Activated T-helper 1 cell treated with anti-CD3 and anti-CD28 coated beads, Interleukin-12 subunit alpha, Interleukin-12 subunit beta, Interleukin-2, Interleukin-4 antibody, amounts not matched to agents 30 ng/mL and 10 ng/mL and 1 ng/mL, durations not matched to agents 14 hours and 24 hours and 36 hours (primary cell): ENCODE results near the gene ISX. TPM values are rescaled to one million over a fixed set of nuclear protein-coding genes. Genes with fewer than 3 reads are reported as not detected.

Experiments used
- DNase-seq: peaks from one replicate; pipeline ENCODE4 v3.0.0; 2021; ENCODE audit warnings: low spot score
- H3K27ac Mint-ChIP-seq: one replicate; pipeline ENCODE4 v1.8.0; 2021; ENCODE audit warnings: mild to moderate bottlenecking, mixed read lengths
- H3K27me3 Mint-ChIP-seq: one replicate; pipeline ENCODE4 v1.8.0; 2022; ENCODE audit warnings: mild to moderate bottlenecking, moderate library complexity, mixed read lengths; ENCODE audit not compliant: insufficient read depth
- H3K36me3 Mint-ChIP-seq: one replicate; pipeline ENCODE4 v1.8.0; 2021; ENCODE audit warnings: low read depth, mixed read lengths
- H3K4me1 Mint-ChIP-seq: one replicate; pipeline ENCODE4 v1.8.0; 2021; ENCODE audit warnings: low read depth, mixed read lengths
- H3K4me3 Mint-ChIP-seq: one replicate; pipeline ENCODE4 v1.8.0; 2021; ENCODE audit warnings: mild to moderate bottlenecking, moderate library complexity, mixed read lengths
- H3K9me3 Mint-ChIP-seq: one replicate; pipeline ENCODE4 v1.8.0; 2021; ENCODE audit warnings: mixed read lengths
- intact Hi-C: fragments of 100-400 bp; cut with micrococcal nuclease; formaldehyde crosslinking; loops from one replicate; pipeline ENCODE4 v1.15.1; 2024
- total RNA-seq: library from RNA; stranded (reverse); gene quantifications from 2 replicates; pipeline ENCODE4 v1.2.3, GENCODE V29; 2022

ISX gene
- total RNA-seq, 1 donor from 2014 or later, result not detected

GRCh38 chr22:35098921-35099320, 33.0 kb downstream of the ISX start:
- peaks cover 2% of the 10 kb centered on the region for H3K27me3 Mint-ChIP-seq
- intact Hi-C loops, result no loop called here
- H3K36me3 Mint-ChIP-seq, result no peaks in the 10 kb centered on the region
- no peaks in the 10 kb centered on the region for H3K9me3 Mint-ChIP-seq
- DNase-seq, result no peak
- H3K4me1 Mint-ChIP-seq, result no peaks in the 10 kb centered on the region
- H3K27ac Mint-ChIP-seq, result no peak overlapping the region
- no peak overlapping the region for H3K4me3 Mint-ChIP-seq

GRCh38 chr22:35099883-35100282, 33.9 kb downstream of the ISX start:
- Mint-ChIP-seq H3K9me3 (no peaks in the 10 kb centered on the region), H3K27ac (no peak overlapping the region), H3K4me1 (no peaks in the 10 kb centered on the region), H3K4me3 (no peak overlapping the region), H3K36me3 (no peaks in the 10 kb centered on the region), H3K27me3 (peaks cover 2% of the 10 kb centered on the region)
- no peak for DNase-seq
- intact Hi-C loops, result no loop called here

- intact Hi-C loops, result no loop called here
- Mint-ChIP-seq H3K4me1 (no peaks in the 10 kb centered on the region), H3K27me3 (peaks cover 13% of the 10 kb centered on the region), H3K9me3 (no peaks in the 10 kb centered on the region), H3K27ac (no peak overlapping the region), H3K36me3 (no peaks in the 10 kb centered on the region), H3K4me3 (no peak overlapping the region)
- no peak for DNase-seq
These were observed 36.7 kb downstream of the ISX start for GRCh38 chr22:35102663-35103062.

GRCh38 chr22:35103761-35104160, 37.8 kb downstream of the ISX start:
- no peak overlapping the region for H3K4me3 Mint-ChIP-seq
- intact Hi-C loops, result no loop called here
- no peaks in the 10 kb centered on the region for H3K36me3 Mint-ChIP-seq
- no peak overlapping the region for H3K27ac Mint-ChIP-seq
- no peaks in the 10 kb centered on the region for H3K4me1 Mint-ChIP-seq
- no peak for DNase-seq
- H3K9me3 Mint-ChIP-seq, result no peaks in the 10 kb centered on the region
- H3K27me3 Mint-ChIP-seq, result peaks cover 13% of the 10 kb centered on the region

GRCh38 chr22:35104491-35104890, 38.5 kb downstream of the ISX start:
- H3K36me3 Mint-ChIP-seq, result no peaks in the 10 kb centered on the region
- intact Hi-C loops, result no loop called here
- no peak overlapping the region for H3K4me3 Mint-ChIP-seq
- no peaks in the 10 kb centered on the region for H3K9me3 Mint-ChIP-seq
- no peak for DNase-seq
- peaks cover 11% of the 10 kb centered on the region for H3K27me3 Mint-ChIP-seq
- no peak overlapping the region for H3K27ac Mint-ChIP-seq
- no peaks in the 10 kb centered on the region for H3K4me1 Mint-ChIP-seq

GRCh38 chr22:35109616-35110015, 43.7 kb downstream of the ISX start:
- Mint-ChIP-seq H3K27me3 (peaks cover 11% of the 10 kb centered on the region), H3K9me3 (no peaks in the 10 kb centered on the region), H3K4me3 (no peak overlapping the region), H3K27ac (no peak overlapping the region), H3K36me3 (no peaks in the 10 kb centered on the region), H3K4me1 (no peaks in the 10 kb centered on the region)
- intact Hi-C loops, result no loop called here
- DNase-seq, result no peak

- no peak for DNase-seq
- Mint-ChIP-seq H3K36me3 (no peaks in the 10 kb centered on the region), H3K4me1 (no peaks in the 10 kb centered on the region), H3K27ac (no peak overlapping the region), H3K4me3 (no peak overlapping the region), H3K9me3 (no peaks in the 10 kb centered on the region), H3K27me3 (peaks cover 2% of the 10 kb centered on the region)
- intact Hi-C loops, result no loop called here
These were observed 45.3 kb downstream of the ISX start for GRCh38 chr22:35111244-35111643.

- intact Hi-C loops, result no loop called here
- H3K4me3 Mint-ChIP-seq, result no peak overlapping the region
- H3K9me3 Mint-ChIP-seq, result no peaks in the 10 kb centered on the region
- H3K27me3 Mint-ChIP-seq, result no peaks in the 10 kb centered on the region
- H3K27ac Mint-ChIP-seq, result no peak overlapping the region
- DNase-seq, result no peak
- no peaks in the 10 kb centered on the region for H3K4me1 Mint-ChIP-seq
- H3K36me3 Mint-ChIP-seq, result no peaks in the 10 kb centered on the region
These were observed 47.4 kb downstream of the ISX start for GRCh38 chr22:35113341-35113740.

GRCh38 chr22:35114131-35114980, 48.4 kb downstream of the ISX start:
- no peaks in the 10 kb centered on the region for H3K27me3 Mint-ChIP-seq
- DNase-seq, result no peak
- H3K36me3 Mint-ChIP-seq, result no peaks in the 10 kb centered on the region
- no peaks in the 10 kb centered on the region for H3K4me1 Mint-ChIP-seq
- no peak overlapping the region for H3K27ac Mint-ChIP-seq
- intact Hi-C loops, result no loop called here
- no peaks in the 10 kb centered on the region for H3K9me3 Mint-ChIP-seq
- H3K4me3 Mint-ChIP-seq, result no peak overlapping the region

- Mint-ChIP-seq H3K36me3 (no peaks in the 10 kb centered on the region), H3K4me3 (no peak overlapping the region), H3K27ac (no peak overlapping the region), H3K9me3 (no peaks in the 10 kb centered on the region), H3K4me1 (no peaks in the 10 kb centered on the region), H3K27me3 (no peaks in the 10 kb centered on the region)
- no peak for DNase-seq
- intact Hi-C loops, result no loop called here
These were observed 49.6 kb downstream of the ISX start for GRCh38 chr22:35115515-35115914.

- H3K4me1 Mint-ChIP-seq, result no peaks in the 10 kb centered on the region
- H3K4me3 Mint-ChIP-seq, result no peak overlapping the region
- H3K27ac Mint-ChIP-seq, result no peak overlapping the region
- no peaks in the 10 kb centered on the region for H3K27me3 Mint-ChIP-seq
- no peaks in the 10 kb centered on the region for H3K9me3 Mint-ChIP-seq
- no peak for DNase-seq
- intact Hi-C loops, result no loop called here
- no peaks in the 10 kb centered on the region for H3K36me3 Mint-ChIP-seq
These were observed 50.3 kb downstream of the ISX start for GRCh38 chr22:35116269-35116668.

- Mint-ChIP-seq H3K27me3 (no peaks in the 10 kb centered on the region), H3K36me3 (no peaks in the 10 kb centered on the region), H3K27ac (no peak overlapping the region), H3K9me3 (no peaks in the 10 kb centered on the region), H3K4me1 (no peaks in the 10 kb centered on the region), H3K4me3 (no peak overlapping the region)
- intact Hi-C loops, result no loop called here
- DNase-seq, result no peak
These were observed 50.9 kb downstream of the ISX start for GRCh38 chr22:35116817-35117216.

- no peak overlapping the region for H3K4me3 Mint-ChIP-seq
- H3K27me3 Mint-ChIP-seq, result no peaks in the 10 kb centered on the region
- DNase-seq, result no peak
- no peaks in the 10 kb centered on the region for H3K9me3 Mint-ChIP-seq
- intact Hi-C loops, result no loop called here
- no peak overlapping the region for H3K27ac Mint-ChIP-seq
- H3K4me1 Mint-ChIP-seq, result no peaks in the 10 kb centered on the region
- no peaks in the 10 kb centered on the region for H3K36me3 Mint-ChIP-seq
These were observed 53.5 kb downstream of the ISX start for GRCh38 chr22:35119494-35119893.
